Trophoblast cell (in vitro differentiated cells and primary cell): Measurements from ENCODE around the gene SHROOM3.

ENCODE experiments used
- DNase-seq, 2 donors: peaks; one replicate each; pipeline ENCODE4 v3.0.0-alpha.2; 2016
- H2AFZ ChIP-seq: 2 replicates; pipeline ENCODE4 v1.6.1; 2013; ENCODE audit warnings: low read length, moderate library complexity, mild to moderate bottlenecking; ENCODE audit not compliant: insufficient read depth, poor library complexity
- H2AK5ac ChIP-seq: 2 replicates; pipeline ENCODE4 v1.6.1; 2013; ENCODE audit warnings: mild to moderate bottlenecking, low read length
- H2BK120ac ChIP-seq: 2 replicates; pipeline ENCODE4 v1.6.1; 2013; ENCODE audit warnings: low read length, mild to moderate bottlenecking, moderate library complexity; ENCODE audit not compliant: insufficient read depth, poor library complexity
- H2BK12ac ChIP-seq: 2 replicates; pipeline ENCODE4 v1.6.1; 2013; ENCODE audit warnings: mild to moderate bottlenecking, low read length, moderate library complexity
- H2BK5ac ChIP-seq: 2 replicates; pipeline ENCODE4 v1.6.1; 2013; ENCODE audit warnings: low read length, low read depth, moderate library complexity, mild to moderate bottlenecking; ENCODE audit not compliant: poor library complexity
- H3K14ac ChIP-seq: 2 replicates; pipeline ENCODE4 v1.6.1; 2013; ENCODE audit warnings: mild to moderate bottlenecking, low read length
- H3K18ac ChIP-seq: 2 replicates; pipeline ENCODE4 v1.6.1; 2013; ENCODE audit warnings: mild to moderate bottlenecking, low read length
- H3K23ac ChIP-seq: 2 replicates; pipeline ENCODE4 v1.6.1; 2013; ENCODE audit warnings: low read length
- H3K27ac ChIP-seq: 2 replicates; pipeline ENCODE4 v1.5.1; 2013; ENCODE audit warnings: low read depth, mild to moderate bottlenecking, inconsistent platforms, low read length, moderate library complexity
- H3K27me3 ChIP-seq: 2 replicates; pipeline ENCODE4 v1.6.1; 2013; ENCODE audit warnings: inconsistent platforms, mild to moderate bottlenecking, low read length, moderate library complexity; ENCODE audit not compliant: insufficient read depth
- H3K36me3 ChIP-seq, 2 experiments: 1 replicate in 1 of 2; 2 replicates in 1 of 2; pipeline ENCODE4 v1.6.1; 2013; ENCODE audit warnings: low read length in 2 of 2, mild to moderate bottlenecking in 2 of 2, moderate library complexity in 1 of 2; ENCODE audit not compliant: insufficient read depth in 2 of 2, control insufficient read depth in 1 of 2
- H3K4ac ChIP-seq: 2 replicates; pipeline ENCODE4 v1.6.1; 2013; ENCODE audit warnings: low read depth, mild to moderate bottlenecking, low read length, moderate library complexity
- H3K4me1 ChIP-seq, 2 experiments: 1 replicate in 1 of 2; 2 replicates in 1 of 2; pipeline ENCODE4 v1.6.1; 2013; ENCODE audit warnings: low read length in 2 of 2, mild to moderate bottlenecking in 2 of 2, moderate library complexity in 1 of 2; ENCODE audit not compliant: insufficient read depth in 2 of 2, control insufficient read depth in 1 of 2
- H3K4me2 ChIP-seq: 2 replicates; pipeline ENCODE4 v1.6.1; 2013; ENCODE audit warnings: inconsistent platforms, mild to moderate bottlenecking, low read length, moderate library complexity
- H3K4me3 ChIP-seq: 2 replicates; pipeline ENCODE4 v1.5.1; 2013; ENCODE audit warnings: mild to moderate bottlenecking, low read depth, low read length, inconsistent platforms
- H3K79me1 ChIP-seq: one replicate; pipeline ENCODE4 v1.6.1; 2013; ENCODE audit warnings: low read length
- H3K79me2 ChIP-seq: 2 replicates; pipeline ENCODE4 v1.6.1; 2013; ENCODE audit warnings: low read length, mild to moderate bottlenecking; ENCODE audit not compliant: control insufficient read depth, insufficient read depth, poor library complexity
- H3K9ac ChIP-seq: 2 replicates; pipeline ENCODE4 v1.6.1; 2013; ENCODE audit warnings: mild to moderate bottlenecking, low read length
- H3K9me3 ChIP-seq: 2 replicates; pipeline ENCODE4 v1.6.1; 2013; ENCODE audit warnings: low read depth, mild to moderate bottlenecking, control low read depth, inconsistent platforms, low read length; ENCODE audit not compliant: insufficient read depth
- H4K12ac ChIP-seq: 2 replicates; pipeline ENCODE4 v1.6.1; 2013; ENCODE audit warnings: low read depth, mild to moderate bottlenecking, low read length, moderate library complexity
- H4K8ac ChIP-seq: 2 replicates; pipeline ENCODE4 v1.6.1; 2013; ENCODE audit warnings: low read depth, mild to moderate bottlenecking, low read length, moderate library complexity
- H4K91ac ChIP-seq: one replicate; pipeline ENCODE4 v1.6.1; 2013; ENCODE audit warnings: low read depth, mild to moderate bottlenecking, low read length, moderate library complexity
- WGBS: extraction: QIAGEN DNeasy Blood & Tissue Kit; methylation state at CpG from one replicate; pipeline ENCODE4 v1.1.7; 2013; ENCODE audit warnings: missing lambda C conversion rate; ENCODE audit not compliant: insufficient read length, insufficient coverage; ENCODE audit errors: extremely low coverage; 5-methylcytosine and 5-hydroxymethylcytosine counted together

SHROOM3 gene

DNA sequence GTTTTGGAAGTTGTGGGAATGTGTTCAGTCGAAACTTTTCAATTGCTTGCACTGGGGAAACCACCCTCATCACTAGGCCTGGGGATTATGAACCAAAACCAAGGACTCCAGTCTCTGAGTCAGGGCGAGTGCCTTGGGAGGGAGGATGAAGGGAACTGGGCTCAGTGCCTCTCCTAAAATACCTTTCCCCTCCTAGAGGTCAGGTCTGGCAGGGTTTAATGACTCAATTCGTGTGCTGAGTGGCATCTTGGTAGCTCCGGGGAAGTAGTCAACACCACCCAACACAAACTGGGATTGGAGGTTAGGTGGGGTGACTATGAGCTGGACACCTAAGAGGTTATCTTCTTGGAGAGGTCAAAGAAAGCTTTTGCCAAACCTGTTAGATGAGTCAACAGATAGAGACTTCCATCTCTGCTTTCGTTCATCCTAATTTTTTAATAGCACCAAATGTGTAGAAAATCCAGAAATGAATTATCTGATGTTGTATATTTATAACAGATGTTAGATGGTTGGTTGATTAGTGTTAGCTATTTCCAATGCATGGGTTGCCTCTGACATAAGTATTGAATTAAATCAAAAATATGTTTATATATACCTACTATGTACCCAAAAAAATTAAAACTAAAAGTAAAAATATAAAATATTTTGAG, 202.8 kb downstream of the SHROOM3 start:
- H3K79me1 ChIP-seq: peaks cover 18% of the 10 kb centered on the region
- H3K36me3 ChIP-seq: peaks cover 0 to 18% of the 10 kb centered on the region in 2 experiments
- H4K8ac ChIP-seq: no peak overlapping the region
- H3K14ac ChIP-seq: no peak overlapping the region
- DNase-seq: peak; percentile 50 to 58
- no peak overlapping the region for H2BK5ac ChIP-seq
- peaks cover 0 to 6% of the 10 kb centered on the region in 2 experiments for H3K4me1 ChIP-seq
- no peak overlapping the region for H3K4me2 ChIP-seq
- no peak overlapping the region for H2BK120ac ChIP-seq
- H2AFZ ChIP-seq: no peak overlapping the region
- WGBS: no CpG with 5 or more reads among the region's 5 CpGs
- H3K79me2 ChIP-seq: peaks cover 2% of the 10 kb centered on the region
- no peak overlapping the region for H2AK5ac ChIP-seq
- no peak overlapping the region for H3K4ac ChIP-seq
- no peak overlapping the region for H3K18ac ChIP-seq
- H4K91ac ChIP-seq: no peak overlapping the region
- H3K27me3 ChIP-seq: no peaks in the 10 kb centered on the region
- no peak overlapping the region for H3K4me3 ChIP-seq
- H4K12ac ChIP-seq: no peak overlapping the region
- H2BK12ac ChIP-seq: no peak overlapping the region
- H3K9ac ChIP-seq: no peak overlapping the region
- no peak overlapping the region for H3K23ac ChIP-seq
- no peak overlapping the region for H3K27ac ChIP-seq
- no peaks in the 10 kb centered on the region for H3K9me3 ChIP-seq

GRCh38 chr4:76639288-76639687, 204.3 kb downstream of the SHROOM3 start:
- Histone ChIP-seq H3K4ac (no peak overlapping the region), H3K79me1 (peaks cover 16% of the 10 kb centered on the region), H3K14ac (no peak overlapping the region), H3K36me3 (peaks cover 0 to 20% of the 10 kb centered on the region in 2 experiments), H4K12ac (no peak overlapping the region), H3K4me3 (no peak overlapping the region), H3K27ac (no peak overlapping the region), H2BK12ac (no peak overlapping the region), H3K27me3 (no peaks in the 10 kb centered on the region), H3K9ac (no peak overlapping the region), H3K9me3 (no peaks in the 10 kb centered on the region), H2AK5ac (no peak overlapping the region), H3K4me2 (no peak overlapping the region), H4K91ac (no peak overlapping the region), H2BK120ac (no peak overlapping the region), H3K79me2 (peaks cover 2% of the 10 kb centered on the region), H3K18ac (no peak overlapping the region), H2AFZ (no peak overlapping the region), H2BK5ac (no peak overlapping the region), H4K8ac (no peak overlapping the region), H3K4me1 (peaks cover 0 to 6% of the 10 kb centered on the region in 2 experiments), H3K23ac (no peak overlapping the region)
- no CpG with 5 or more reads among the region's 4 CpGs for WGBS
- no peak for DNase-seq

DNA sequence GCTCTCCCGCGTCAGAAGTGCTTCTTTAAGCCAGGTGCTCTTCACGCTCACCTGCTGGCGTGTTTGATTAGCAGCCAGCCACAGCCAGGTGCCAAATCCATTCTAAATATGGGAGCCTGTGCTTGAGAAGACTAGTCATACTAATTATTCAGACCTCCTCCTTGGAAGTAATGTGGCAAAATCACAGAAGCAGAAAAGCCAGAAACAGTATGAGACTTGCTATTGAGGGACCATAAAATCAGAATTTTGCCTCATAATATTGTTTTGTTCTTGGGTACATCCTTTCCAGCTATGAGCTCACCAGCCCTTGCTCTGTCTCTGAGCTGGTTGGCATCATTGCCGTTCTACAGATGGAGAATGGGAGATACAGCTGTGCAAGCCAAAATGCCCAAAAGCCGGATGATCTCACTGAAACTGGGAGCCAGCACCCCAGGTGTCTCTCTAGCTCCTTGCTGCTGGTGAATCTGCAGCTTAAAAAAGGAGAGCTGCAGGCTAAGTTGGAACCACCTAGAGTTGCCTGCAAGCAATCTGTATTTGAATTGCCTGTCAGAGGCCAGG, 205.4 kb downstream of the SHROOM3 start:
- Histone ChIP-seq H4K91ac (no peak overlapping the region), H3K27me3 (no peaks in the 10 kb centered on the region), H2AFZ (no peak overlapping the region), H3K9me3 (no peaks in the 10 kb centered on the region), H3K4me1 (peaks cover 0 to 4% of the 10 kb centered on the region in 2 experiments), H4K12ac (no peak overlapping the region), H3K18ac (no peak overlapping the region), H2BK120ac (no peak overlapping the region), H3K79me1 (peaks cover 9% of the 10 kb centered on the region), H3K4me3 (no peak overlapping the region), H2BK12ac (no peak overlapping the region), H3K4me2 (no peak overlapping the region), H3K27ac (no peak overlapping the region), H2AK5ac (no peak overlapping the region), H3K79me2 (no peaks in the 10 kb centered on the region), H3K9ac (no peak overlapping the region), H3K4ac (no peak overlapping the region), H3K14ac (no peak overlapping the region), H3K36me3 (peaks cover 0 to 21% of the 10 kb centered on the region in 2 experiments), H3K23ac (no peak overlapping the region), H4K8ac (no peak overlapping the region), H2BK5ac (no peak overlapping the region)
- no peak for DNase-seq
- no CpG with 5 or more reads among the region's 6 CpGs for WGBS

DNA sequence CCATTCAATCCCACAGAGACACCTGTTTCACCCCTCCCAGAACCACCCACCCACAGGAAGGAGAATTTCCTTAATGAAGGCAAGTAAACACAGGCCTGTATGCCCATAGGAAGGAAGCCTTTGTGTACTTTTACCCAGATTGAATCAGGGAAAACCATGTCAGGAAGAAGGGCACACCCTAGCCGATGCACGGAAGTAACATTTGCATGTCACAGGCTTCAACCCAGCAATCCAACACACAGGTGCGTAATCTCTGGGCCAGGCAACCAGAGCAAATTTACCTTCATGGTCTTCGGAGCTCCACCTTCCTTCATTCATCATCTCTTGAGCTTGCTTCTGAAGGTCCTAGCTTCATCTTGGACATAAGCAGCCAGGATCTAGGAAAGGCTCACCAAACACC, 206.3 kb downstream of the SHROOM3 start:
- no peak overlapping the region for H4K8ac ChIP-seq
- H3K4me1 ChIP-seq: peaks cover 0 to 4% of the 10 kb centered on the region in 2 experiments
- H2BK120ac ChIP-seq: no peak overlapping the region
- no peak overlapping the region for H4K12ac ChIP-seq
- no peak overlapping the region for H3K9ac ChIP-seq
- no peak overlapping the region for H3K27ac ChIP-seq
- H3K14ac ChIP-seq: no peak overlapping the region
- H3K4me2 ChIP-seq: no peak overlapping the region
- no peak for DNase-seq
- H3K9me3 ChIP-seq: no peaks in the 10 kb centered on the region
- no peak overlapping the region for H3K4ac ChIP-seq
- H2AFZ ChIP-seq: no peak overlapping the region
- H3K27me3 ChIP-seq: no peaks in the 10 kb centered on the region
- no peak overlapping the region for H3K4me3 ChIP-seq
- no peaks in the 10 kb centered on the region for H3K79me2 ChIP-seq
- H2BK12ac ChIP-seq: no peak overlapping the region
- no peak overlapping the region for H2AK5ac ChIP-seq
- no peak overlapping the region for H3K23ac ChIP-seq
- no peak overlapping the region for H2BK5ac ChIP-seq
- no peak overlapping the region for H4K91ac ChIP-seq
- peaks cover 5% of the 10 kb centered on the region for H3K79me1 ChIP-seq
- WGBS: no CpG with 5 or more reads among the region's 4 CpGs
- no peak overlapping the region for H3K18ac ChIP-seq
- peaks cover 0 to 17% of the 10 kb centered on the region in 2 experiments for H3K36me3 ChIP-seq
